OCI-LY1 (cell line): Measurements from ENCODE around the gene CFAP97D2.

Experiments used
- EZH2 ChIP-seq: fragments of 200-600 bp; sonication (generic), shearing (Covaris generic); IDR thresholded peaks from 2 replicates; pipeline ENCODE4 v1.8.0; 2017; ENCODE audit warnings: borderline replicate concordance, mixed run types, mild to moderate bottlenecking, antibody characterized with exemption, low read length, moderate library complexity, mixed read lengths
- TF ChIP-seq, protein P1 (sequence below): fragments of 200-600 bp; sonication (generic), shearing (Covaris generic); IDR thresholded peaks from 2 replicates; pipeline ENCODE4 v1.5.1; 2017; ENCODE audit warnings: mild to moderate bottlenecking, antibody characterized with exemption, low read length, moderate library complexity, mixed read lengths

DNA sequence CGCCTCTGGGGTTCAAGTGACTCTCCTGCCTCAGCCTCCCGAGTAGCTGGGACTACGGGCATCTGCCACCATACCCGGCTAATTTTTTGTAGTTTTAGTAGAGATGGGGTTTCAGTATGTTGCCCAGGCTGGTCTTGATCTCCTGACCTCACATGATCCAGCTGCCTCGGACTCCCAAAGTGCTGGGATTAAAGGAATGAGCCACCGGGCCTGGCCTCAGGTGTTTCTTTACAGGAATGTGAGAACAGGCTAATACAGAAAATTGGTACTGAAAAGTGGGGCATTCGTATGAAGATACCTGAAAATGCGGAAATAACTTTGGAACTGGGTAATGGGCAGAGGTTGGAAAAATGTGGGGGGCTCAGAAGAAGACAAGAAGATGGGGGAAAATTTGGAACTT is 52.8 kb downstream of the CFAP97D2 start:
- TF ChIP-seq, protein P1, sequence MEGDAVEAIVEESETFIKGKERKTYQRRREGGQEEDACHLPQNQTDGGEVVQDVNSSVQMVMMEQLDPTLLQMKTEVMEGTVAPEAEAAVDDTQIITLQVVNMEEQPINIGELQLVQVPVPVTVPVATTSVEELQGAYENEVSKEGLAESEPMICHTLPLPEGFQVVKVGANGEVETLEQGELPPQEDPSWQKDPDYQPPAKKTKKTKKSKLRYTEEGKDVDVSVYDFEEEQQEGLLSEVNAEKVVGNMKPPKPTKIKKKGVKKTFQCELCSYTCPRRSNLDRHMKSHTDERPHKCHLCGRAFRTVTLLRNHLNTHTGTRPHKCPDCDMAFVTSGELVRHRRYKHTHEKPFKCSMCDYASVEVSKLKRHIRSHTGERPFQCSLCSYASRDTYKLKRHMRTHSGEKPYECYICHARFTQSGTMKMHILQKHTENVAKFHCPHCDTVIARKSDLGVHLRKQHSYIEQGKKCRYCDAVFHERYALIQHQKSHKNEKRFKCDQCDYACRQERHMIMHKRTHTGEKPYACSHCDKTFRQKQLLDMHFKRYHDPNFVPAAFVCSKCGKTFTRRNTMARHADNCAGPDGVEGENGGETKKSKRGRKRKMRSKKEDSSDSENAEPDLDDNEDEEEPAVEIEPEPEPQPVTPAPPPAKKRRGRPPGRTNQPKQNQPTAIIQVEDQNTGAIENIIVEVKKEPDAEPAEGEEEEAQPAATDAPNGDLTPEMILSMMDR: no peak
- no peak for TF ChIP-seq EZH2
